HG03066 (cell line): ENCODE measurements around the gene LYSET.
"Not testable (repeated sequence)": the region's sequence is repeated elsewhere in the genome, so short reads cannot be mapped to it uniquely, and the experiment has no call there.

Source experiments
- ATAC-seq: cut with Tn5 transposase; IDR thresholded peaks from one replicate; pipeline ENCODE4 v1.9.1; 2021; ENCODE audit warnings: low read depth; ENCODE audit not compliant: unreplicated experiment

The LYSET gene

GRCh38 chr14:93184391-93185348 is at the start of gene LYSET, which contains the start of gene MOAP1:
LYSET (plus strand) TSS chr14:93185317; CDS start chr14:93185406, 89 bp downstream.
MOAP1 (minus strand) TSS chr14:93184897; CDS start chr14:93184242, 655 bp downstream.
- ATAC-seq = peak; percentile 85

GRCh38 chr14:93135399-93135798 is 49.7 kb upstream of the LYSET start:
- ATAC-seq = no peak

GRCh38 chr14:93136009-93136408 is 49.1 kb upstream of the LYSET start:
- no peak for ATAC-seq

- ATAC-seq = not testable (repeated sequence)
Measured at GRCh38 chr14:93136508-93136907, 48.6 kb upstream of the LYSET start.

GRCh38 chr14:93137864-93138263 is 47.3 kb upstream of the LYSET start:
- no peak for ATAC-seq

GRCh38 chr14:93142854-93143652 is 42.1 kb upstream of the LYSET start:
- ATAC-seq = no peak

- ATAC-seq = no peak
Measured at GRCh38 chr14:93146119-93146518, 39.0 kb upstream of the LYSET start.

- no peak for ATAC-seq
Measured at GRCh38 chr14:93148979-93149378, 36.1 kb upstream of the LYSET start.

- no peak for ATAC-seq
Measured at GRCh38 chr14:93150227-93151208, 34.6 kb upstream of the LYSET start.

GRCh38 chr14:93153121-93153520 is 32.0 kb upstream of the LYSET start:
- no peak for ATAC-seq

GRCh38 chr14:93155667-93156066 is 29.4 kb upstream of the LYSET start:
- ATAC-seq = no peak

GRCh38 chr14:93156693-93157369 is 28.3 kb upstream of the LYSET start:
- ATAC-seq = no peak

- ATAC-seq = not testable (repeated sequence)
Measured at GRCh38 chr14:93158349-93158748, 26.8 kb upstream of the LYSET start.

GRCh38 chr14:93159625-93160352 is 25.3 kb upstream of the LYSET start:
- not testable (repeated sequence) for ATAC-seq

- no peak for ATAC-seq
Measured at GRCh38 chr14:93160353-93160801, 24.7 kb upstream of the LYSET start.

- ATAC-seq = no peak
Measured at GRCh38 chr14:93161411-93161940, 23.6 kb upstream of the LYSET start.

- no peak for ATAC-seq
Measured at GRCh38 chr14:93163564-93163963, 21.6 kb upstream of the LYSET start.
